Urinary bladder (tissue), 4 donors: ENCODE results near the gene ZEB2. TPM values are rescaled to one million over a fixed set of nuclear protein-coding genes. Genes with fewer than 3 reads are reported as not detected.

ENCODE experiments used
- DNase-seq: peaks from one replicate; pipeline ENCODE4 v3.0.0-alpha.2; 2015; ENCODE audit errors: extremely low spot score
- H3K27ac ChIP-seq: one replicate; pipeline ENCODE4 v1.5.1; 2013; ENCODE audit warnings: low read depth, mild to moderate bottlenecking, moderate library complexity
- H3K36me3 ChIP-seq: one replicate; pipeline ENCODE4 v1.6.1; 2013; ENCODE audit warnings: mild to moderate bottlenecking, moderate library complexity; ENCODE audit not compliant: insufficient read depth
- H3K4me1 ChIP-seq: one replicate; pipeline ENCODE4 v1.6.1; 2013; ENCODE audit warnings: mild to moderate bottlenecking, moderate library complexity; ENCODE audit not compliant: insufficient read depth
- H3K4me3 ChIP-seq: one replicate; pipeline ENCODE4 v1.5.1; 2013; ENCODE audit warnings: low read depth, low read length
- WGBS: extraction: QIAGEN DNeasy Blood & Tissue Kit; methylation state at CpG from one replicate; pipeline ENCODE4 v1.1.7; 2013; 5-methylcytosine and 5-hydroxymethylcytosine counted together
- polyA plus RNA-seq: library from polyadenylated mRNA; stranded (reverse); fragments of 200-250 nt; gene quantifications from one replicate; pipeline ENCODE4 v1.2.3, GENCODE V29; 2013
- total RNA-seq: library from RNA; depleted of rRNA; stranded (reverse); fragments of >200 nt; gene quantifications from one replicate; pipeline ENCODE4 v1.2.3, GENCODE V29; 2014
- donor health status: healthy with polysubstance abuse.
- donor health status: healthy.

Gene ZEB2
- total and polyA plus RNA-seq, 2 donors = 66.7 to 307 TPM

GRCh38 chr2:144446136-144446535 lies 73.8 kb downstream of the ZEB2 start:
- Histone ChIP-seq H3K4me3 (no peak overlapping the region), H3K27ac (no peak overlapping the region)

GRCh38 chr2:144445196-144445595 lies 74.7 kb downstream of the ZEB2 start:
- Histone ChIP-seq H3K27ac (no peak overlapping the region), H3K4me3 (no peak overlapping the region), H3K36me3 (no peaks in the 10 kb centered on the region), H3K4me1 (no peaks in the 10 kb centered on the region)
- no peak for DNase-seq
- 86% methylated on average over 1 of the region's 1 CpG for WGBS

More at GRCh38 chr2:144446136-144446535, 73.8 kb downstream of the ZEB2 start:
- H3K36me3 ChIP-seq = no peaks in the 10 kb centered on the region
- no peaks in the 10 kb centered on the region for H3K4me1 ChIP-seq
- WGBS = 84% methylated on average over 3 of the region's 3 CpGs
- DNase-seq = no peak

GRCh38 chr2:144443837-144444817 lies 75.8 kb downstream of the ZEB2 start:
- H3K4me1 ChIP-seq = no peaks in the 10 kb centered on the region
- no peaks in the 10 kb centered on the region for H3K36me3 ChIP-seq
- WGBS = 52% methylated on average over 6 of the region's 6 CpGs
- H3K4me3 ChIP-seq = no peak overlapping the region
- DNase-seq = no peak
- no peak overlapping the region for H3K27ac ChIP-seq

- Histone ChIP-seq H3K27ac (no peak overlapping the region), H3K36me3 (no peaks in the 10 kb centered on the region), H3K4me3 (no peak overlapping the region), H3K4me1 (no peaks in the 10 kb centered on the region)
- 33% methylated on average over 2 of the region's 2 CpGs for WGBS
- no peak for DNase-seq
These were observed 78.2 kb downstream of the ZEB2 start for GRCh38 chr2:144441711-144442141.

GRCh38 chr2:144439993-144440392 lies 79.9 kb downstream of the ZEB2 start:
- DNase-seq = no peak
- WGBS = 82% methylated on average over 1 of the region's 1 CpG
- H3K27ac ChIP-seq = no peak overlapping the region
- no peaks in the 10 kb centered on the region for H3K36me3 ChIP-seq
- H3K4me1 ChIP-seq = no peaks in the 10 kb centered on the region
- H3K4me3 ChIP-seq = no peak overlapping the region

GRCh38 chr2:144438801-144439631 lies 80.9 kb downstream of the ZEB2 start:
- Histone ChIP-seq H3K36me3 (no peaks in the 10 kb centered on the region), H3K27ac (no peak overlapping the region)
- 85% methylated on average over 8 of the region's 8 CpGs for WGBS

GRCh38 chr2:144437636-144438035 lies 82.3 kb downstream of the ZEB2 start:
- no peaks in the 10 kb centered on the region for H3K36me3 ChIP-seq
- no peak overlapping the region for H3K27ac ChIP-seq
- no peak for DNase-seq
- H3K4me3 ChIP-seq = no peak overlapping the region
- WGBS = 53% methylated on average over 4 of the region's 4 CpGs
- no peaks in the 10 kb centered on the region for H3K4me1 ChIP-seq

More at GRCh38 chr2:144438801-144439631, 80.9 kb downstream of the ZEB2 start:
- Histone ChIP-seq H3K4me3 (no peak overlapping the region), H3K4me1 (no peaks in the 10 kb centered on the region)
- DNase-seq = no peak

- H3K4me3 ChIP-seq = no peak overlapping the region
- no peak overlapping the region for H3K27ac ChIP-seq
- H3K4me1 ChIP-seq = no peaks in the 10 kb centered on the region
- no peak for DNase-seq
- WGBS = 77% methylated on average over 4 of the region's 4 CpGs
- H3K36me3 ChIP-seq = no peaks in the 10 kb centered on the region
These were observed 85.3 kb downstream of the ZEB2 start for GRCh38 chr2:144434425-144435222.

GRCh38 chr2:144432921-144433320 lies 87.0 kb downstream of the ZEB2 start:
- no peak overlapping the region for H3K4me3 ChIP-seq
- no peak for DNase-seq
- H3K27ac ChIP-seq = no peak overlapping the region
- WGBS = 57% methylated on average over 1 of the region's 1 CpG
- H3K36me3 ChIP-seq = peaks cover 2% of the 10 kb centered on the region
- no peaks in the 10 kb centered on the region for H3K4me1 ChIP-seq

GRCh38 chr2:144431998-144432397 lies 87.9 kb downstream of the ZEB2 start:
- DNase-seq = no peak
- Histone ChIP-seq H3K27ac (no peak overlapping the region), H3K4me1 (no peaks in the 10 kb centered on the region), H3K36me3 (peaks cover 2% of the 10 kb centered on the region), H3K4me3 (no peak overlapping the region)
- WGBS = 77% methylated on average over 3 of the region's 3 CpGs

- Histone ChIP-seq H3K4me1 (no peaks in the 10 kb centered on the region), H3K36me3 (peaks cover 2% of the 10 kb centered on the region), H3K4me3 (peak overlapping the region; percentile 7), H3K27ac (peak overlapping the region; percentile 3)
- WGBS = 41% methylated on average over 8 of the region's 8 CpGs
- DNase-seq = no peak
These were observed 88.5 kb downstream of the ZEB2 start for GRCh38 chr2:144431392-144431783.

GRCh38 chr2:144430722-144431391 lies 89.1 kb downstream of the ZEB2 start:
- peak; percentile 72 for DNase-seq
- H3K4me1 ChIP-seq = no peaks in the 10 kb centered on the region
- WGBS = 32% methylated on average over 10 of the region's 10 CpGs
- peak overlapping the region; percentile 7 for H3K4me3 ChIP-seq
- H3K36me3 ChIP-seq = peaks cover 2% of the 10 kb centered on the region
- peak overlapping the region; percentile 71 for H3K27ac ChIP-seq
